CD4-positive, alpha-beta T cell treated with Interleukin-17A for 1 hour (primary cell): ENCODE measurements around the gene METTL23.

Experiments
- DNase-seq: peaks from one replicate; pipeline ENCODE4 v3.0.0-alpha.2; 2020

Gene METTL23

DNA sequence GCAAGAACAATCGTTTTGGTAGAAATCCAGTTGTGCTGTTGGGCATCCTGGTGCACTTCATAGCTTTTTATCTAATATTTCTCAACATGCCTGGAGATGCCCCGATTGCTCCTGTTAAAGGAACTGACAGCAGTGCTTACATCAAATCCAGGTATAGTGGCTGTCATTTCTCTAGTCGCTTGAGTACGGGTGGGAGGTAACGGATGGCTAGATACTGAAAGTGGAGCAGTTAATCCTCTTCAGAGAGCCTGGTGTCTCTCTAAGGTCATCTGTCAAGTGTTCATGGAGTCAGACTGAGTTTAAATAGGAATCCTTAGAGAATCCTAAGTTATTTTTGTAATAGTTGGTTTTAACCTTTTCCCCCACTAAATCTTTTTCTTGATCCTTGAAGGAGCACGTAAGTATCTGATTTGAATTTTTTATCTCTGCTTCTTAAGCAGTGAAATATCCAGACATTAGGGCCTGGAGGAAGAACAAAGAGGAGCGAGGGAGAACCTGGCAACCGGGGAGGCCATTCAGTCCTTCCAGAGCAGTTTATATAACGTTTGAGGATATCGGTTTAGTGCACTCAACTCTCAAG is 48.5 kb downstream of the METTL23 start:
- DNase-seq, result no peak

DNA sequence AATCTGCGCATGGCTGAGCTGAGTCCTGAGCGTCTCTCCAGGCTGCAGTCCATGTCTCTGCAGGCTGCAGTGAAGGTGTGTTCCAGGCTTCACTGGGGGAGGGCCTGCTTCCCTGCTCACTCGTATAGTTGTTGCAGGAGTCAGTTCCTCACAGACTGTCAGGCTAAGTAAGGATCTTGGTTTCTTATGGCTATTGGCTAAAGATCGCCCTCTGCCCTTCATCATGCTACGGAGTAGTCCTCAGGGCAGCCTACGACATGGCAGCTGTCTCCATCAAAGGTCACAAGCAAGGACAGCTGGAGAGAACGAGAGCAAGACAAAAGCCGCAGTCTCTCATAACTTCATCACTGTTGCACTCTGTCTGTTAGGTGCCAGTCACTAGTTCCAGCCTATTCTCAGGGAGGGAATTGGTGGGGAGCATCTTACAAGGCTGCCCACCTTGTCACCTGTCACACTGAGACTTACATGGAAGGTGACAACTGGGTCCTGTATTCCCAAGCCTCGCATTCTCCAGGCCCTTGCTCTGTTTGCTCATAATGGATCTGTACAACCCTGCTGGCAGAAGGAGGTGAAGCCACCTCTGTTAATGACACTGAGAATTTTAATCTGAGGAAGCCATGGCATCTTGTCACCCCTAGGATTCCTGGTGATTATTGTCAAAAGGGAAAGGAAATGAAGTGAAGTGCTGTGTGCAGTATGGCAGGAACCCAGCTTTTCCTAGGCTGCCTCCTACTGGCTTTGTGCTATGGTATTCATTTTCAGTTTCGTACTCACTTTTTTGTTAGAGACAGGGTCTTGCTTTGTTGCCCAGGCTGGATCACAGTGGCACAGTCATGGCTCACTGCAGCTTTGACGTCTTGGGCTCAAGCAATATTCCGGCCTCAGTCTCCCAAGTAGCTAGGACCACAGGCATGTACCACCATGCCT is 54.7 kb downstream of the METTL23 start:
- peak; percentile 25 for DNase-seq

DNA sequence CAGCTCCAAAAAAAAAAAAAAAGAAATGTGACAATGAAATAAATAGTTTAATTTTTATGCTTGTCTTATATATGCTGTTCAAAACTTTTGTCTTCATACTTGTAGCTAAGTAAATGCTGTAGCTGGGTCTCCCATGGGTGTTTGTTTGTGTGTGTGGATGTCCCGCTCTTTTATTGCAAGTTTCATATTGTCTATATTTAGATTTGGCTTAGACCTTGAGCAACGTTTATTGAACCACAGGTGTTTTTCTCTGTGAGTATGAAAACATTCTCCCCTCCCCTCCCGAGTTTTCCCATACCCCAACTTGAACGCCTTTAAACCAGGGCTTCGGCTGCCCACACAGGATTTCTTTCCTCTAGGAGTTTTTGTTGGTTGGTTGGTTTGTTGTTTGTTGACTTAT is 56.5 kb downstream of the METTL23 start:
- no peak for DNase-seq
